ENCODE measurements around the gene NACA.
A peak's percentile ranks its signal among the peaks of the same experiment; 100 is the strongest.

Gene NACA

GRCh38 chr12:56694161-56694560 is 30.9 kb downstream of the NACA start:
- H3K27ac Mint-ChIP-seq, result no peak overlapping the region
- H3K27me3 Mint-ChIP-seq, result no peaks in the 10 kb centered on the region

DNA sequence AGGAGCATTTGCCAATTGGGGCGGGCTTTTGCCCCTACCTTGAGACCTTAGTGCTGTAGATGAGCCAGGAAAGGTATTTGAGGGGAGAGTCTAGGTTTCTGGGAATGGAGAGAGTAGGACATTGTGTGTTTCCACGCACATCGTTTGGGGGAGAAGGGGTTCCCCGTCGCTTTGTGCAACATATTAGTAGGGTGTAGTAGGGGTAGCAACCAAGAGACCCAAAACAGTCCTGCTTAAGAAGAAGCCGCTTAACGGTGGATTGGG is 36.3 kb downstream of the NACA start:
- Mint-ChIP-seq H3K27ac (peak overlapping the region; percentile 97 to 99), H3K4me1 (ENCODE audit: low read depth in 2 of 2) (peaks cover 19 to 28% of the 10 kb centered on the region in 2 donors), H3K9me3 (no peaks in the 10 kb centered on the region), H3K4me3 (peak overlapping the region; percentile 97 to 99), H3K27me3 (no peaks in the 10 kb centered on the region), H3K36me3 (ENCODE audit: insufficient read depth) (peaks cover 55% of the 10 kb centered on the region)
- DNase-seq (no peak), ATAC-seq (replicated peaks) (no peak)

More at GRCh38 chr12:56694161-56694560, 30.9 kb downstream of the NACA start:
- peaks cover under 1 to 2% of the 10 kb centered on the region in 2 donors for H3K4me1 Mint-ChIP-seq (ENCODE audit: low read depth in 2 of 2)
- DNase-seq, result no peak
- no peak overlapping the region for H3K4me3 Mint-ChIP-seq
- no peak for ATAC-seq (replicated peaks)
- no peaks in the 10 kb centered on the region for H3K9me3 Mint-ChIP-seq
- peaks cover 4% of the 10 kb centered on the region for H3K36me3 Mint-ChIP-seq (ENCODE audit: insufficient read depth)

DNA sequence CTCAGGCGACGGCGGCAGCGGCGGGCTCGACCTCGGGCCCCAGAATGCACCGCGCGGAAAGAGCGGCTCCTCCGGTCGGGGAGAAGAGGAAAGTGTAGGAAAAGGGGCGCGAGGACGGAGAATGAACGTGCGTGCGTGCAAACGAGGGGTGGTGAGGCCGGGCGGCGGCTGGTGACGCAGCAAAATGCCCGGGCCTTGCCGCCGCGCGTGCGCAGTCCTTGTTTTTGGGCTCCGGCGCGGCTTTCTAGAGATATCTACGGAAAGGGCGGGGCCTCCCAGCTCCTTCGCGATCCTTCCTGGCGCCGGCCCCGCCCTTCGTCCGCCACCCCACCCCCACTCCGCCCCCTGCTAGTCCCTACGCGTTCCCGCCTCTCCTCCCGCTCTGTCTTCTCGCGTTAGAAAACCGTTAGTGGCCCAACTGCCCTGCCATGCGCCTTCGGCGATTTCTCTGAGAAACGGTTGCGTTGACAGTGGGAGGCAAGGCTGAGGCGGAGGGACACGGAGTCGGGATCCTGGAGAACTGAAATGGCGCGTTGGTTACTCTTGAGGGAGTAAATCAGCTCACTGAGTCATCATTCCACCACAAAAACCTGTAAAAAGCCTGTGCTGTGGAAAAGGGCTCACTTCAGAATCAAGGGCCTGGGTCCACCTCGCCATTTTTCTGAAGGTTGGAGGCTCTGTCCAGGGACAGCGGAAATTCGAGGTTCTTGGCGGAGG is 36.8 kb downstream of the NACA start, which contains the start of gene PTGES3:
TSS of gene PTGES3 (minus strand) at position 156 of the 717 bp plus-strand sequence. CDS start 285 bp downstream, outside the sequence.
- Mint-ChIP-seq H3K4me1 (ENCODE audit: low read depth in 2 of 2) (peaks cover 19 to 28% of the 10 kb centered on the region in 2 donors), H3K27me3 (no peaks in the 10 kb centered on the region), H3K27ac (peak within 1 kb of the TSS; percentile 97 to 99), H3K36me3 (ENCODE audit: insufficient read depth) (peaks cover 60% of the 10 kb centered on the region), H3K9me3 (no peaks in the 10 kb centered on the region), H3K4me3 (peak within 1 kb of the TSS; percentile 97 to 99)
- peak; percentile 61 for ATAC-seq (replicated peaks)
- DNase-seq, result peak; percentile 92 to 95 (median 95)

DNA sequence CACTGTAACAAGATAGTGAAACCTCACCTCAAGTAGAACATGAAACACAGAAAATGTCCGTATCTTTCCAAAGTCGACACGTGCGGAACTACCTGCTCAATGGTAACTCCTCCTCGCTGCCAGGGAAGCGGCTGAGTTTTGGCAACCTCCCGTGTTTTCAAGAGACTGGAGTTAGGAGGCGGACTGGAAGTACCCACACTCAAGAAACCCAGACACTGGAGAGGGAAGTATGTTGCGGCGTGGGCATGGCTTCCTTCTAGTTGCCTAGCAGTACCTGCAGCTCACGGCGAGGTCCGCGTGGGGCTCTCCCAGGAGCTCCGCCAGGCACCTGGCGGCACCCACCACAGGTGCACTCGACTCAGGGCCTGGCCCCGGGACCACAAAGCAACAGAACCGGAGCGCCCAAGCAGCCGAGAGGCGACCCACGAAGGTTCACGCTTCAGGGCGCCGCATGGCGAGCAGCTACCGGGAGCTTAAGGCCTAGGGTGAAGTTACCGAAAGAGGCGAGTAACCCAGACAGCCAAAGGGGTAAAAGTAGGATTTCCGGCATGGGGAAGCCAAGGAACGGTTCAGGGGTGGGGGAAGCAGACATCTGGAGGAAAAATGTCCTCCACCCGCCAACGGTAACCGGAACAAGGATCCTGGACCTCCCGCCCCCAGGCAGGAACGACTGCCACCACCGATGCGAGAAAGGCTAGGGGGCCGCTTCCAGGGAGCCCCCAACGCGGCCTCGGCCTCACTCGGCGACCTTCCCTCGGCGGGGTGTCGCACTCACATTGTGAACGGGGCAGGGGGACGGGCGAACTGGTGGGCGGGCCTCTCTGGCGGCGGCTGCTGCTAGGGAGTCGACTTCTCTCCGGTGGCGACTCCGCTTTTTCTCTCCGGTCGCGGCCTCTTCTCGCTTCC is 37.6 kb downstream of the NACA start:
- Mint-ChIP-seq H3K4me3 (peak overlapping the region; percentile 97 to 99), H3K36me3 (ENCODE audit: insufficient read depth) (peaks cover 68% of the 10 kb centered on the region), H3K27ac (peak overlapping the region; percentile 97 to 99), H3K9me3 (no peaks in the 10 kb centered on the region), H3K27me3 (no peaks in the 10 kb centered on the region), H3K4me1 (ENCODE audit: low read depth in 2 of 2) (peaks cover 21 to 31% of the 10 kb centered on the region in 2 donors)
- ATAC-seq (replicated peaks) (peak; percentile 49), DNase-seq (peak; percentile 45 to 57 (median 47))

GRCh38 chr12:56684745-56685359 is 40.2 kb downstream of the NACA start:
- H3K27me3 Mint-ChIP-seq, result no peaks in the 10 kb centered on the region
- peak overlapping the region; percentile 97 to 99 for H3K27ac Mint-ChIP-seq
- ATAC-seq (replicated peaks), result no peak
- peaks cover 30 to 49% of the 10 kb centered on the region in 2 donors for H3K4me1 Mint-ChIP-seq (ENCODE audit: low read depth in 2 of 2)
- H3K9me3 Mint-ChIP-seq, result no peaks in the 10 kb centered on the region
- no peak for DNase-seq
- H3K4me3 Mint-ChIP-seq, result peak overlapping the region; percentile 97 to 99
- peaks cover 87% of the 10 kb centered on the region for H3K36me3 Mint-ChIP-seq (ENCODE audit: insufficient read depth)

- ATAC-seq (replicated peaks) (no peak), DNase-seq (no peak)
- Mint-ChIP-seq H3K27ac (peak overlapping the region; percentile 97 to 99), H3K27me3 (no peaks in the 10 kb centered on the region), H3K36me3 (ENCODE audit: insufficient read depth) (peaks cover 83% of the 10 kb centered on the region), H3K4me1 (ENCODE audit: low read depth in 2 of 2) (peaks cover 32 to 59% of the 10 kb centered on the region in 2 donors), H3K4me3 (peak overlapping the region; percentile 97 to 99), H3K9me3 (no peaks in the 10 kb centered on the region)
Measured at GRCh38 chr12:56682323-56682722, 42.8 kb downstream of the NACA start.

DNA sequence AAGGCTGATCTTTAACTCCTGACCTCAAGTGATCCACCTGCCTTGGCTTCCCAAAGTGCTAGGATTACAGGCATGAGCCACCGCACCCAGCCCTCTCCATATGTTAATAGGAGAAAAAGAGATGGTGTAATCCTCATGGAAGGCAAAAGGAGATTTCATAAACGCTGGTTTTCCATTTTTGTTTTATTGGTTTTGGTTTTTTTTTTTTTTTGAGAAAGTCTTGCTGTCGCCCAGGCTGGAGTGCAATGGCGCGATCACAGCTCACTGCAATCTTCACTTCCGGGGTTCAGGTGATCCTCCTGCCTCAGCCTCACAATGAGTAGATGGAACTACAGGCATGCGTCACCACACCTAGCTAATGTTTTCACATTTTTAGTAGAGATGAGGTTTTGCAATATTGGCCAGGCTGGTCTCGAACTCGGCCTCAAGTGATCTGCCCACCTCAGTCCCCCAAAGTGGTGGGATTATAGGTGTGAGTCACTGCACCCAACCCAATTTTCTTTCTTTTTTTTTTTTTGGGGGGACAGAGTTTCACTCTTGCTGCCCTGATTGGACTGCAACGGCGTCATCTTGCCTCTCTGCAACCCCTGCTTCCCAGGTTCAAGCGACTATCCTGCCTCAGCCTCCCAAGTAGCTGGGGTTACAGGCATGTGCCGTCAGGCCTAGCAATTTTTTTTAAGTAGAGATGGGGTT is 45.1 kb downstream of the NACA start:
- peak overlapping the region; percentile 97 to 99 for H3K27ac Mint-ChIP-seq
- H3K4me3 Mint-ChIP-seq, result peak overlapping the region; percentile 47 to 50
- no peaks in the 10 kb centered on the region for H3K27me3 Mint-ChIP-seq
- no peaks in the 10 kb centered on the region for H3K9me3 Mint-ChIP-seq
- H3K4me1 Mint-ChIP-seq (ENCODE audit: low read depth in 2 of 2), result peaks cover 31 to 63% of the 10 kb centered on the region in 2 donors
- ATAC-seq (replicated peaks) (no peak), DNase-seq (no peak)
- H3K36me3 Mint-ChIP-seq (ENCODE audit: insufficient read depth), result peaks cover 76% of the 10 kb centered on the region

- no peak for ATAC-seq (replicated peaks)
- H3K27me3 Mint-ChIP-seq, result no peaks in the 10 kb centered on the region
- peaks cover 72% of the 10 kb centered on the region for H3K36me3 Mint-ChIP-seq (ENCODE audit: insufficient read depth)
- DNase-seq, result no peak
- H3K9me3 Mint-ChIP-seq, result no peaks in the 10 kb centered on the region
- peak overlapping the region in 1 of 2 donors; percentile 99 for H3K27ac Mint-ChIP-seq
- peak overlapping the region; percentile 8 to 31 for H3K4me3 Mint-ChIP-seq
- peaks cover 28 to 57% of the 10 kb centered on the region in 2 donors for H3K4me1 Mint-ChIP-seq (ENCODE audit: low read depth in 2 of 2)
Measured at GRCh38 chr12:56678852-56679251, 46.2 kb downstream of the NACA start.

DNA sequence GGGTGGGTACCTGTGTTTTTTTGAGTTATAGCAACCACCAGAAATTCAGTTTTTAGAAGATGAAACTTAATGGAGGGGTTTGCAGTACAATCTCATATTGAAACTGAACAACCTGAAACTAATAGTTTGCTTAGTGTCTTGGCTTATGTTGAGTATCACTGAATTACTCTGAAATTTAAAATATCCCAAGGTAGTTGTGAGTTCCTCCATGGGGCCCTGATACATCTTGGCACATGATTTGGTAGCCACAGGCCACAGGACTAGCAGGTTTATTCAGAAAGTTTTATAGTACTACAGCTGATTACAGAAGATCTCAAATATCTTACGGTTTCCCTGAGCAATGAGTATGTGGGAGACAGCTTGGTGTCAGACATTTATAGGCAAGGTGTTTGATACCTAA is 47.4 kb downstream of the NACA start:
- Mint-ChIP-seq H3K4me1 (ENCODE audit: low read depth in 2 of 2) (peaks cover 31 to 61% of the 10 kb centered on the region in 2 donors), H3K27me3 (no peaks in the 10 kb centered on the region), H3K36me3 (ENCODE audit: insufficient read depth) (peaks cover 72% of the 10 kb centered on the region), H3K9me3 (no peaks in the 10 kb centered on the region), H3K27ac (peak overlapping the region in 1 of 2 donors; percentile 56), H3K4me3 (no peak overlapping the region)
- no peak for DNase-seq
- ATAC-seq (replicated peaks), result peak; percentile 9

GRCh38 chr12:56676851-56677580 is 48.1 kb downstream of the NACA start:
- no peak overlapping the region for H3K27ac Mint-ChIP-seq
- H3K36me3 Mint-ChIP-seq (ENCODE audit: insufficient read depth), result peaks cover 74% of the 10 kb centered on the region
- H3K9me3 Mint-ChIP-seq, result no peaks in the 10 kb centered on the region
- peak overlapping the region in 1 of 2 donors; percentile 45 for H3K4me3 Mint-ChIP-seq
- ATAC-seq (replicated peaks), result peak; percentile 44
- H3K27me3 Mint-ChIP-seq, result no peaks in the 10 kb centered on the region
- peaks cover 32 to 63% of the 10 kb centered on the region in 2 donors for H3K4me1 Mint-ChIP-seq (ENCODE audit: low read depth in 2 of 2)
- no peak for DNase-seq

DNA sequence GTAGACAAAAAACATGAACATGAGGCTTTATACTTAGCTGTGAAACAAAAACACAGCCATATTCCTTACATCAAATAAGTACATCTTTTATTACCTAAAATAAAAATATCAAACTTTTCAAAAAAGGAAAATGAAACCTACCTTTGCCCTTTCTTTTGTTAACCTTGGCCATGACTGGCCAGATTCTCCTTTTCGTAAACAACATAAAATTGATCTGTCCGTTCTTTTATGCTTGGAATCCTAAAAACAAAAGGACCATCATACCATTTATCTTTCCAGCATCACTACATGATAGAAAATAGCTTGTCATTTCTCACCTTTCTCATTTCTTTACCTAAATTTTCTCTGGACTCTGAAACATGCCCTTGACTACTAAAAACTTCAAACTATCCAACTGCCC is 53.5 kb downstream of the NACA start:
- H3K4me1 Mint-ChIP-seq (ENCODE audit: low read depth in 2 of 2), result peaks cover 20 to 32% of the 10 kb centered on the region in 2 donors
- peak overlapping the region; percentile 51 to 84 for H3K27ac Mint-ChIP-seq
- H3K27me3 Mint-ChIP-seq, result no peaks in the 10 kb centered on the region
- DNase-seq (no peak), ATAC-seq (replicated peaks) (no peak)
- no peaks in the 10 kb centered on the region for H3K9me3 Mint-ChIP-seq
- peak overlapping the region in 1 of 2 donors; percentile 36 for H3K4me3 Mint-ChIP-seq
- H3K36me3 Mint-ChIP-seq (ENCODE audit: insufficient read depth), result peaks cover 92% of the 10 kb centered on the region

DNA sequence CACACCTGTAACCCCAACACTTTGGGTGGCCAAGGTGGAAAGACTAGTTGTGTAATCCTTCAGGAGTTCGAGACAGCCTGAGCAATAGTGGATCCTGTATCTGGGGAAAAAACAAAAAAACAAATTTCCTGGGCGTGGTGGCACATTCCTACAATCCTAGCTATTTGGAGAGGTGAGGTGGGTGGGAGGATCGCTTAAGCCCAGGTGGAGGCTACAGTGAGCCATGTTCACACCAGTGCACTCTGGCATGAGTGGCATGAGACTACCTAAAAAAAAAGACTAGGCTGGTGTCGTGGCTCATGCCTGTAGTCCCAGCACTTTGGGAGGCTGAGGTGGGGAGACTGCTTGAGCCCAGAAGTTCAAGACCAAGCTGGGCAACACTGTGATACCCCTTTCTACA is 54.3 kb downstream of the NACA start:
- Mint-ChIP-seq H3K4me3 (no peak overlapping the region), H3K36me3 (ENCODE audit: insufficient read depth) (peaks cover 92% of the 10 kb centered on the region), H3K4me1 (ENCODE audit: low read depth in 2 of 2) (peaks cover 17 to 27% of the 10 kb centered on the region in 2 donors), H3K9me3 (no peaks in the 10 kb centered on the region), H3K27ac (no peak overlapping the region), H3K27me3 (no peaks in the 10 kb centered on the region)
- ATAC-seq (replicated peaks) (no peak), DNase-seq (no peak)

All from effector memory CD8-positive, alpha-beta T cell (primary cell).